Epidermal melanocyte (primary cell): Measurements from ENCODE around the gene TARP.

Experiments used
- DNase-seq: peaks from one replicate; pipeline ENCODE4 v3.0.0; 2011; ENCODE audit warnings: low spot score; ENCODE audit not compliant: insufficient read length

The TARP gene

GRCh38 chr7:38273286-38273995 lies at the start of gene TARP:
Gene TARP (minus strand): TSS chr7:38273636.
- no peak for DNase-seq

- no peak for DNase-seq
Measured at GRCh38 chr7:38323156-38323555, 49.7 kb upstream of the TARP start.

GRCh38 chr7:38322461-38322860 lies 49.0 kb upstream of the TARP start:
- no peak for DNase-seq

DNA sequence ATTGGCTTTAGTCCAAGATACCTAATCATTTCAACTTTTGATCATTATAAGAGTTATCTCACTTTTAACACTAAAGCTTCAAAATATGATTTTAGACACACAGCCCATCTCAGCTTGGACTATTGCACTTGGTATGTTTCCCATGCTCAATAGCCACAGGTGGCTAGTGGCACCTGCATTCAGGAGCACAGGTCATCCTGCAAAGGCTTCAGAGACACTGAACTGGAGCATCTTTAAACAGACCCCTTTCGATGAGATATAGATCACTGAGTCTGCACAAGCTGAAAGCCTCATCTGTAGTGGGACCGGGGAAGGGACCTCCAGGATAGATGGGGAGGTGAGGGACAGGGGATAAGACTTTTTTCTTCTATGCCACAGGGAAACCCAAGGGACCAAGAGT lies 48.5 kb upstream of the TARP start:
- DNase-seq, result no peak

DNA sequence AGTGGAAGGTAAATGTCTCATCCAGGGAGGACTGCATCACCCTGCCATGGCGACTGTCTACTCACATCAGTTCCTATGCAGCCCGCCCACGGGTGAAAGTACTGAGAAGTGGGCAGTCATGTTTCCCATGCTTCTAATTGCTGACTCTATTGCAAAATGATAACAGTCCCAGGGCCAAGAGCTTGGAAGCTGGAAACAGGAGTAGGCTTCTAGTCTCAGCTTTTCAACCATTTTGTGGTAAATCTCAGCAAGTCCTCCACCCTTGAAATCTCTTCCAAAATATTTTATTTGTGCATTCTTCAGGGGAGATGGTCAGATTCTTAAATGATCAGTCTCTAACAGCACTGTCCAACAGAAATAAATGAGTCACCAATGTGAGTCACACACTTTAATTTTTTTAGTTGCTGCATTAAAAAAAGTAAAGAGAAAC lies 48.1 kb upstream of the TARP start:
- no peak for DNase-seq

- no peak for DNase-seq
Measured at GRCh38 chr7:38321050-38321449, 47.6 kb upstream of the TARP start.

GRCh38 chr7:38319873-38320272 lies 46.4 kb upstream of the TARP start:
- no peak for DNase-seq

DNA sequence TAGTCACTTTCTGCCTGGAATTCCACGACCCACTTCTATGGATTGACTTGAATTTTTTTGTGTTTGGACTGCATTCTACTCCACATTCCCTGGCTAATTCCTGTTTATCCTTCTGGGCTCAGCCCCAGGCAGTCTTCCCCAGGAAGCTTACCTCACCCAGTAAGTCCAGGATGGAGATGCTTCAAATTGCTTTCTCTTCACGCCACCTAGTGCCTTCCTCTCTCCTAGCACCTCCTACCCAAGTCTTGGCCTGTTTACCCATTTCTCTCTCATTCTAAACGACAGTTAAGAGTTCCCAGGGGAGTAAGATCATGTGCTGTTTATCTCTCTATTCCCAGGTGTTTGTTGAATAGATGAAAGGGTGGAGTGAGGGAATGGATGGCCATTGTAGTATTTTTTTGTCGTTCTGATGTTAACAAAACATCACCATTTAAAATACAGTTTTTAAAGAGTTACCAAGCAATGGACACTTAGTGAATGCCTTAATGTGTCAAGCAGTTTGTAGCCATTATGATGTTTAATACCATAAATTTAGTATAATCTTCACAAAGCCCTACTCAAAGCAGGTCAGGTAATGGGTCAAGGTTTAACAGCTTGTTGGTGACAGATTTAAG lies 45.5 kb upstream of the TARP start:
- DNase-seq, result peak; percentile 50

- DNase-seq, result no peak
Measured at GRCh38 chr7:38318241-38318640, 44.8 kb upstream of the TARP start.

GRCh38 chr7:38317515-38317914 lies 44.1 kb upstream of the TARP start:
- no peak for DNase-seq

DNA sequence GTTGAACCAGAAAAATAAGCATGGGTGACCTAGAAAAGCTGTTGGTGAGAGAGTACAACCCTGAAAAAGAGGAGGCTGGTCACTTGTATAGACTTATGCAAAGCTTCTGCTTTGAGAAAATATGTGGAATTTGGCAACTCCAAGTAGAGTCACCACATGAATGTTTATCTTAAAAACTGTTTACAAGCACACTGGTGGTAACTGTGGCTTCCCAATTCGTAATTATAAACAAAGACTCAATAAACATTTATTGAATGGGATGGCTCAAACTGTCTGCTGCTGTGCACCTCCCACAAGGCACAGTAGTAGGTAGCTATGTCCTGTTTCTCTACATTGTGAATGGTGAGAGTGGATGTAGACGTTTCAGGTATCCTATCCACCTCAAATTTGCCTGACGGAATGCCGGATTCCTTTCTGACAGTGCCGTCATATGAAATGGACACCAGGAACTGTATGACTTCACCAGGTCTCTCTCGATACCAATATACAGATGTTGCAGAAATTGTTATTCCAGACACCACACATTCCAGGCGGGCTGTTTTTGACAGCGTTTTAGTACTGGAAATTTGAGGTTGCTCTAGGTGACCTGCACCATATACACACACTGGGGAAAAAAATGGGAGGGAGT lies 43.4 kb upstream of the TARP start:
- DNase-seq, result no peak

DNA sequence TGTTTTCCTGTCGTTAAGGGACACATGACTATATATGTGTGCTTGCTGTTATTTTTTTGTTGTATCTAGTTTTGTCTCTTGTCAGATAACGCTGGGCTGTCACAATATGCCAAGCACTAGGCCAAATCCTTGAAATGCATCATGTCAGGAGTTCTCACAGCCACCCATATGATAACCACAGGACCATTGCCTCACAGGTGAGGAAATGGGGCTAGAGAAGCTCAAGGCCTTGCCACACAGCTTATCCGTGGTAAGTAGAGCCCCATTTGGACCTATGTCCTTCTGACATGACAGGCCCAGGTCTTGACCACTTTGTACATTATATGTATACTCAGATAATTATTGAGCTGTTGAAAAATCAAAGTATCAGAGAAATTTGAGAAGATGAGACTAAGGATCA lies 42.0 kb upstream of the TARP start:
- no peak for DNase-seq

GRCh38 chr7:38312821-38313220 lies 39.4 kb upstream of the TARP start:
- DNase-seq, result no peak

DNA sequence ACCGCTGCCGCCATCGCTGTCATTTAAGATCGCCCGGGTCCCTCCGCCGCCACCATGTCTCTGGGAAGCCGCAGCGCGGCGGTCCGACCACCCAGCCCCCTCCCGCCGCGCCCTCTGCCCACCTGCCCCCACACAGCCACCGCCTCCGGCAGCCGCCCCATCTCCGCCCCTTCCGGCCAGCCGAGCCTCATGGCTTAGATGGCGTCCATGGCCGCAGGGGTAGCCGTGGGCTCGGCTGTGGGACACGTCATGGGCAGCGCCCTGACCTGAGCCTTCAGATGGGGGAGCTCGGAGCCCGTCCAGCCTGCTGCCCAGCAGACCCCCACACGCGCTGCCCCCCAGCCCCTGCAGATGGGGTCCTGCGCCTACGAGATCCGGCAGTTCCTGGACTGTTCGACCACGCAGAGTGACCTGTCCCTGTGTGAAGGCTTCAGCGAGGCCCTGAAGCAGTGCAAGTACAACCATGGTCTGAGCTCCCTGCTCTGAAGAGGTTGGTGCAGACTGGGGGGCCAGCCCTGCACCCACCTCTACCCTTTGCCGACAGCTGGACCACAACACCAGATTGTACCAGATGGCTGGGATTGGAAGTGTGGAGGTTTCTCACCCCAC lies 38.0 kb upstream of the TARP start:
- DNase-seq, result no peak

DNA sequence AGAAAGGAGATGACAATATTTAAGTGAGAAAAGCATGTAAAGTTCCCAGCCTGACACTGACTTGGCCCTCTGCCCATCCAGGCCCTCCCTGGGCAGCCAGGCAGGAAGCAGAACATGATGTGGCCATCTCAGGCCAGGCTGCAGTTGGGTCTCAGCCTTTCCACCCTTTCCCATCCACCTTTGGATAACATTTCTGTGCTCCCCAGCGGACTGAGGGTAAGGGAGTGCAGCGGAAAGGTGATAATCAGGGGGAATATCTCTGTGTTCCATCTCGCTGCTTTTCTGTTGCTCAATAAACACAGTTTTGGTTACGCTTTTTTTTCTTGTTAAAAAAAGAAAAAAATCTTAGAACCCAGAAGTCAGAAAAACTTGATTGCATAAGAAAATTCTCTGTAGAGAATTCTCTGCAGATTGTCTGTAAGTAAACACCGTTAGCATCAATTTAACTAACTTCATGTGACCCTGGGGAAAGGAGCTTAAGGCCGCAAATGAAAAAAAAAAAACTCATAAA lies 37.2 kb upstream of the TARP start:
- DNase-seq, result no peak

DNA sequence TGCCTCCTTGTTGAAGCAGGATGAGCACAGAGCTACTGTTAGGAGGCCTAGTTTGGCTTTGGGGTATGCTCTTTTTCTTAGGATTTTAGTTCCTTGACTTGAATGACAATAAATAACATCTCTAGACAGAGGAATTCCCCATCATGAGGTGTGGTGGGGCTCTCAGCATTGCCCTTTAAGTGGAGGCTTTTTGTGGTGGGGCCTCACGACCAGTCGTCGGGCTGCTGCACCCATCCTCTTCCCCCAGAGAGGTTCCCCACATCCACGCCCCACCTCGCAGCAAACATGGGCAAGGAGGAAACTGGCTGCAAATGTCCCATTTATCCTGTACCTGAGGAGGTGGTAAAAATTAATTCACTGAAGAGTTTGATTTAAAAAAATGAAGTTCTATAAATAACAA lies 36.1 kb upstream of the TARP start:
- no peak for DNase-seq

GRCh38 chr7:38308140-38308539 lies 34.7 kb upstream of the TARP start:
- no peak for DNase-seq

DNA sequence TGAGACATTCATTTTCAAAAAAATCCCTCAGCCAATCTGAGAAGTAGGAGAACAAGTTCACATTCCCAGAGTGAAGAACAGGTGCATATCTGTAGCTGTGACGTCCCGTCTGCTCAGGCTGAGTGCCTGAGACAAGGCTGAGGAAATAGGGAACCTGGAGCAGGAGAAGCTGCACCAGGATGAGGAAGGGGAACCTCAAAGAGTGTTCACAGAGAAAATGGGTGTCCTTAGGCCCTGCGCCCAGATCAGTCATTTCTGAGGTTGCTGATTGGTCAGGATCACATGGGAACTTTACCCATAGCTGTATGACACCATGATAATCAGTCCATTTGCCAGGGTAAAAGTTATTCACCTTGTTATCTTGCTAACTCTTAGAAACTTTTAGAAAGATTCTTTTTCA lies 34.2 kb upstream of the TARP start:
- DNase-seq, result no peak

GRCh38 chr7:38306914-38307313 lies 33.5 kb upstream of the TARP start:
- no peak for DNase-seq

DNA sequence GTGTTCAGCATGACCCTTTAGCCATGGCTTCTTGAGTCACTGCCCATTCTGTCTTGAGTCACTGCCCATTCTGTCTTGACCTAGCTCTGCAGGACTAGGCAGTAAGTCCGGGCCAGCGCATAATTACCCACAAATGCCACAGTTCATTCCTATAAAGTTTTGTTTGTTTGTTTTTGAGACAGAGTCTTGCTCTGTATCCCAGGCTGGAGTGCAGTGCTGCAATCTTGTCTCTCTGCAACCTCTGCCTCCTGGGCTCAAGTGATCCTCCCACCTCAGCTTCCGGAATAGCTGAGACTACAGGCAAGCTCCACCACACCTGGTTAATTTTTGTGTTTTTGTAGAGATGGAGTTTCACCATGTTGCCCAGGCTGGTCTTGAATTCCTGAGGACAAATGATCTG lies 32.7 kb upstream of the TARP start:
- DNase-seq, result no peak

GRCh38 chr7:38303866-38304265 lies 30.4 kb upstream of the TARP start:
- DNase-seq, result no peak

GRCh38 chr7:38300175-38300574 lies 26.7 kb upstream of the TARP start:
- DNase-seq, result no peak
